Ovary (tissue), 9 donors: ENCODE data around the gene FCHSD1. TPM values are rescaled to one million over a fixed set of nuclear protein-coding genes. Genes with fewer than 3 reads are reported as not detected.
A peak's percentile ranks its signal among the peaks of the same experiment; 100 is the strongest.

Source experiments
- DNase-seq, 5 donors: peaks; one replicate each; pipeline ENCODE4 v3.0.0-alpha.2; 2019 to 2020
- H3K27ac ChIP-seq, 2 donors: fragments of 200-600 bp; one replicate each; pipeline versions ENCODE4 v1.5.1 to v1.8.0; 2019 to 2022
- H3K27me3 ChIP-seq: fragments of 200-600 bp; one replicate; pipeline ENCODE4 v1.8.0; 2022
- H3K36me3 ChIP-seq: fragments of 200-600 bp; sonication (generic); one replicate; pipeline ENCODE4 v1.5.1; 2019
- H3K4me1 ChIP-seq: one replicate; pipeline ENCODE4 v1.8.1; 2013; ENCODE audit warnings: mild to moderate bottlenecking, moderate library complexity; ENCODE audit not compliant: insufficient read depth
- H3K4me3 ChIP-seq: fragments of 200-600 bp; sonication (generic); one replicate; pipeline ENCODE4 v1.5.1; 2017
- H3K9me3 ChIP-seq, 2 donors: fragments of 200-600 bp in 1 of 2; sonication (generic) in 1 of 2; one replicate each; pipeline versions ENCODE4 v1.5.1 to v1.8.1; 2013 to 2019; ENCODE audit warnings: mild to moderate bottlenecking in 1 of 2, moderate library complexity in 1 of 2
- CTCF ChIP-seq, 3 donors: fragments of 450-650 bp in 2 of 3; fragments of 200-600 bp in 1 of 3; IDR thresholded peaks; one replicate each; pipeline versions ENCODE4 v1.5.1 to v1.8.0; 2016 to 2022; ENCODE audit warnings: antibody characterized with exemption in 3 of 3, mild to moderate bottlenecking in 1 of 3
- EP300 ChIP-seq: sonication (generic); formaldehyde crosslinking; IDR thresholded peaks from one replicate; pipeline ENCODE4 v1.6.1; 2017; ENCODE audit warnings: antibody characterized with exemption
- POLR2A ChIP-seq: fragments of 450-650 bp; IDR thresholded peaks from one replicate; pipeline ENCODE4 v1.6.1; 2017; ENCODE audit warnings: antibody characterized with exemption, mild to moderate bottlenecking, moderate library complexity
- WGBS, 3 donors: extraction: QIAGEN DNeasy Blood & Tissue Kit in 1 of 3; methylation state at CpG; one replicate each; pipeline versions ENCODE4 v1.1.5 to v1.1.7; 2013 to 2017; 5-methylcytosine and 5-hydroxymethylcytosine counted together
- intact Hi-C, 4 donors: fragments of 100-400 bp; cut with DNase I; formaldehyde crosslinking; loops; one replicate each; pipeline versions ENCODE4 v1.11.0 to v1.15.1; 2022 to 2023
- polyA plus RNA-seq, 2 donors: library from polyadenylated mRNA; stranded (reverse); fragments of 200-250 nt in 1 of 2; fragments of 350-450 nt in 1 of 2; fragmentation: Illumina TruSeq in 1 of 2; extraction: RNeasy Lipid Tissue Mini Kit (QIAGEN cat#74804) in 1 of 2; gene quantifications; one replicate each; pipeline ENCODE4 v1.2.3, GENCODE V29; 2013 to 2014
- total RNA-seq, 7 donors: library from RNA; depleted of rRNA in 2 of 7; stranded (reverse); fragments of >200 nt in 2 of 7; fragmentation: NEBNext Ultra II Directional in 3 of 7; extraction: Animal tissue kit (Norgen Biotek cat#: 25700) in 3 of 7; gene quantifications; one replicate each; pipeline versions ENCODE4 v1.1.0 to v1.2.4, GENCODE V29; 2016 to 2023
- donor health status: DM: no; HTN: no; CAD: no; lungs with moderate emphysema.
- donor health status: DM: no; HTN: no; CAD: no.
- donor health status: Bipolar disorder and iron deficiency.
- donor health status: DM: yes; HTN: yes; CAD: no.
- donor health status: DM: no; HTN: no; CAD: no.
- donor health status: DM: yes; HTN: yes; CAD: no.

Gene FCHSD1
- total and polyA plus RNA-seq, 9 donors: 10.4 to 35.2 (median 23.9) TPM

- Histone ChIP-seq H3K27me3 (no peaks in the 10 kb centered on the region), H3K4me3 (peak within 1 kb of the TSS; percentile 94), H3K36me3 (no peaks in the 10 kb centered on the region), H3K4me1 (peaks cover 13% of the 10 kb centered on the region), H3K27ac (peak within 1 kb of the TSS; percentile 9 to 37), H3K9me3 (no peaks in the 10 kb centered on the region)
- 0 to 1% (median 1%) methylated on average over 41 to 55 of the region's 55 CpGs for WGBS, 3 donors
- intact Hi-C loops: no loop called here
- peak; percentile 92 to 97 (median 96) for DNase-seq
- TF ChIP-seq POLR2A: peak; percentile 84
- no peak for TF ChIP-seq CTCF (IDR thresholded peaks at IDR 0.05)
These were observed 14.7 kb downstream of the FCHSD1 start, which contains the start of the genes HDAC3 and RELL2 for GRCh38 chr5:141636413-141637122. Gene HDAC3 (minus strand): TSS chr5:141636849. CDS start chr5:141636790, 59 bp downstream. Gene RELL2 (plus strand): TSS chr5:141636997. CDS start chr5:141638226, 1,229 bp downstream.

GRCh38 chr5:141636106-141636412 is 15.2 kb downstream of the FCHSD1 start:
- Histone ChIP-seq H3K27ac (peak overlapping the region; percentile 9 to 37), H3K27me3 (no peaks in the 10 kb centered on the region), H3K4me3 (peak overlapping the region; percentile 94), H3K9me3 (no peaks in the 10 kb centered on the region), H3K36me3 (no peaks in the 10 kb centered on the region), H3K4me1 (peaks cover 13% of the 10 kb centered on the region)
- 0 to 1% (median 1%) methylated on average over 4 of the region's 4 CpGs for WGBS, 3 donors
- DNase-seq: no peak
- intact Hi-C loops: no loop called here
- TF ChIP-seq CTCF (IDR thresholded peaks at IDR 0.05) (no peak), POLR2A (no peak), EP300 (no peak)

- WGBS, 3 donors: 47 to 53% (median 52%) methylated on average over 7 of the region's 7 CpGs
- H3K4me1 ChIP-seq: peaks cover 13% of the 10 kb centered on the region
These were observed 15.6 kb downstream of the FCHSD1 start for GRCh38 chr5:141635646-141636045.

GRCh38 chr5:141634720-141635119 is 16.5 kb downstream of the FCHSD1 start:
- Histone ChIP-seq H3K27me3 (no peaks in the 10 kb centered on the region), H3K4me1 (peaks cover 13% of the 10 kb centered on the region), H3K4me3 (no peak overlapping the region), H3K27ac (no peak overlapping the region), H3K36me3 (no peaks in the 10 kb centered on the region), H3K9me3 (no peaks in the 10 kb centered on the region)
- no peak for TF ChIP-seq CTCF (IDR thresholded peaks at IDR 0.05)
- no peak for TF ChIP-seq EP300
- no peak for TF ChIP-seq POLR2A
- intact Hi-C loops: no loop called here
- 86 to 90% (median 88%) methylated on average over 6 of the region's 6 CpGs for WGBS, 3 donors
- no peak for DNase-seq

More at GRCh38 chr5:141635646-141636045, 15.6 kb downstream of the FCHSD1 start:
- Histone ChIP-seq H3K36me3 (no peaks in the 10 kb centered on the region), H3K27me3 (no peaks in the 10 kb centered on the region), H3K4me3 (peak overlapping the region; percentile 94), H3K9me3 (no peaks in the 10 kb centered on the region), H3K27ac (no peak overlapping the region)
- no peak for DNase-seq
- intact Hi-C loops: no loop called here
- TF ChIP-seq EP300: no peak
- TF ChIP-seq CTCF (IDR thresholded peaks at IDR 0.05): no peak
- no peak for TF ChIP-seq POLR2A
